Activated gamma-delta T cell (primary cell): ENCODE results near the gene NDUFS6.
A peak's percentile ranks its signal among the peaks of the same experiment; 100 is the strongest.
"Not testable (repeated sequence)": the region's sequence is repeated elsewhere in the genome, so short reads cannot be mapped to it uniquely, and the experiment has no call there.

ENCODE experiments used
- DNase-seq: peaks from one replicate; lab custom pipeline; 2025; lab: John Stamatoyannopoulos, UW

The NDUFS6 gene

DNA sequence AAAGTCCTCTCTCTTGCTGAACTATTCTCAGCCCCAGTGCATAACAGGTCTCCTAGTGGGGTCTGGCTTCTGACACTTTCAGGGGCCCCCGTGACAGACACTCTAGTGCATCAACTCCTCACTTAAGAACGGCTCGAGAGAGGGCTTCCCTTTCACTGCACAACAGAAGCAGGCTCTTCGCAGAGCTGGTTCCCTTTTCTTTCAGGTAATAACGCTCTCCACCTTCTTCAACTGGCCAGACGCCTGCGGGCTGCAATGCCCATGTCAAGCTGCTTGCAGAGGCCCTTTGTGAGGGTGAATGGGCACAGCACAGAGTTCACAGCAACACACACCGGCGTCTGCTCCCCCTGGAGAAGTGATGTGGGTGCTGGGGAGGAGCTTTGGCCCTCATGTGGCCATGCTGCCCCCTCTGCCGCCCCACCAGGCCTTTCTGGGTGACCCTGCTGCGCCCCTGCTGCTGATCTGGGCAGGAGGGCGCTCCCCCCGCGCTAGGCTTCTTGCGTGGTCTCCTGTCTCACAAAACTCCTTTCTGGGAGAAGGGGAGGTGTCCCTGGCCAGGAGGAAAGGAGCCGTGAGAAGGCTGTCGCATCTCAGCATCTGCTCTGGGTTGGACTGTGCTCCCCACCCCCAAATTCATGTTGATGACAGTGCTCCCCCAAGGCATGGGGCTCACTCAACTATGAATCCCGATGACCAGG is 4.0 kb upstream of the NDUFS6 start:
- no peak for DNase-seq

DNA sequence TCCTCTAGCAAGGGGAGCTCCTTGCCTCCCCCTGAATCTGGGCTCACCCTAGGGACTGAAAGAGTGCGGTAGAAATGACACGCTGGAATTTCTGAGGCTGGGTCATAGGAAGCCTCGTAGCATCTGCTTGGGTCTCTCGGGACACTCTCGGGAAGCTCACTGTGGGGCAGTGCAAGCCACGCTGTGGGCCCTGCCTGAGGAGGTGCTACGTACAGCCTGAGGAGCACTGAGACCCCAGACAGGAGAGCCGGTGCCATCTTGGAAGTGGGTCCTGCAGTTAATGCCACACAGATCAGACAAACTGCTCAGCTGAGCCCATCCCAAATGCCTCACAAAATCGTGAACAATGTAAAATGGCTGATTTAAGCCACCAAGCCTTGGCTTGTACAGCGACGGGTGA is 3.4 kb upstream of the NDUFS6 start:
- DNase-seq, result no peak

DNA sequence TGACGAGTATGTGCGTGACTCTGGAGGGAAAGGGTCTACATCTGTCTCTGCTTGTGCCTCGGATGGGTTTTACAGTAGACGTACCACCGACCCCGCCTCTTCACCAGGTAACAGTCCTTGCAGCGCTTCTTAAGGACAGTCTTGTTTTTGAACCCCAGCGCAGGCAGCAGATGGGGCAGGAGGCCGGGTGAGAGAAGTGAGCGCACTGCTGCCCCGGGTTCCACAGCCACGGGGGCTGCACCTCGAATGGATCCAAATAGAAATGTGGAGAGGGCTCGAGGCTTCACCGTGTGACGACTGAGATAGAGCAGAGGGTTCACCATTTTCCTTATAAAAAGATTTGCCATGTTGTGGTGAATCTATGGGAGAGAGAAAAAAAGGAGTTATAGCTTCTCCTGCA is 2.6 kb upstream of the NDUFS6 start:
- DNase-seq, result not testable (repeated sequence)

DNA sequence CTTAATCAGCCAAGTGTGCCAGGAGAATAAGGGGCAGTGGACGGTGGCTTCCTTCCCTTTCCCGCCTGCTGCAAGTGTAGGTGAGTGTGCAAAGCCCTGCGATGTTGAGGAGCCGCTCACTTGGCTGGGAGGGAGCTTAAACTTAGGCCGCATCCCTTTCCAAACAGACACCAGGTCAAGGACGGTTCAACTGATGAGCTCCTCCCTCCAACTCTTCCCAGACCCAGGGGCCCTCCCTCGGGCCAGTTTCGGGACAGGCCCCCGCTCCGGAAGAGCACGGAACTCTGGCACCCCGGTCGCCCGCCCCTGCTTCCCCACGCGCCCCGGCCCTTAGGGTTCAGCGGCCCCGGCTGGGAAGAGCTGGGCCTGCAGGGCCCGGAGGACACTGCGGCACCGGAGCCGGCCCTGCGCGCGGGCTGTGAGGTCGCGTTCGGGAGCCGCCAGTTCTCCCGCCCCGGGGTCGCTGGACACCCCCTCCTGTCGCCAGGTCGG is 2.1 kb upstream of the NDUFS6 start:
- no peak for DNase-seq

DNA sequence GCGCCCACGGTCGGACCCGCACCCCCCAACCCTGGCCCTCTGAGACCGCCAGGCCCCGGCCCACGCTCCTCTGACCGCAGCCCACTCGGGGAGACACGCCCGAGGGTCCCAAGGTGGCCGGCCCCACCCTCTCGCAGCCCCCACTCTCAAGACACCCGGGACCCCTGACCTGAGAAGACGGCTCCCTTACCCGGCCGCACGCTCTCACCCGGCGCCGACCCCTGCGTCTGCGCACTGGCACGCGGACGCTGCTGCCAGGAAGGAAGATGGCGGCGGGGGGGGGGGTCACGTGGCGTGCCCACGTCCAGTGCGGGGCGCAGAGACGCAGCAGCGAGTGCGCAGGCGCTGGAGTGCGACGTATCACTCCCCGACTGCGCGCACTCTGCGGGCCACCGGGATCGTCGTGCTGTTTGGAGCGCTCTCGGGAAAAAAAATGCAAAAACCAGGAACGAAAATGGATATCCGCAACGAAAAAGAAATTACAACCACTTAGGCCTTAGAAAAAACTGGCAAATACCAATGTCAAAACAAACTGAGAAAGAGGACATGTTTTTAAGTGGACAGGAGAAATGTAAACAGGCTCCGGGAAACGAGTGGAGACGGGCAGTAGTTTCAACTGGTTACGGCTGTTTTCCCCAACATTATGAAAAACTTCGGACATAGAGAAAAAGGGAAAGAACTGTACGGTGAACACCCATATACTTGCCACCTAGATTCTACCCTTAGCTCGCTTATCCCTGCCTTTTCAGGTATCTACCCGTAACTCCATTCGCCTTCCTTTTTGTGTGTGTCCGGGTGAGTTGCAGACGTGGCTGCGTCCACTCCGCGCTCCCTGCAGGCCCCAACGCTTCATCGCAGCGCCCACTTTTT is 1.4 kb upstream of the NDUFS6 start, which contains the start of gene MRPL36:
Gene MRPL36 (minus strand): TSS at position 236 of the 870 bp plus-strand sequence. CDS start 902 bp downstream, outside the sequence.
- DNase-seq, result peak; percentile 89

DNA sequence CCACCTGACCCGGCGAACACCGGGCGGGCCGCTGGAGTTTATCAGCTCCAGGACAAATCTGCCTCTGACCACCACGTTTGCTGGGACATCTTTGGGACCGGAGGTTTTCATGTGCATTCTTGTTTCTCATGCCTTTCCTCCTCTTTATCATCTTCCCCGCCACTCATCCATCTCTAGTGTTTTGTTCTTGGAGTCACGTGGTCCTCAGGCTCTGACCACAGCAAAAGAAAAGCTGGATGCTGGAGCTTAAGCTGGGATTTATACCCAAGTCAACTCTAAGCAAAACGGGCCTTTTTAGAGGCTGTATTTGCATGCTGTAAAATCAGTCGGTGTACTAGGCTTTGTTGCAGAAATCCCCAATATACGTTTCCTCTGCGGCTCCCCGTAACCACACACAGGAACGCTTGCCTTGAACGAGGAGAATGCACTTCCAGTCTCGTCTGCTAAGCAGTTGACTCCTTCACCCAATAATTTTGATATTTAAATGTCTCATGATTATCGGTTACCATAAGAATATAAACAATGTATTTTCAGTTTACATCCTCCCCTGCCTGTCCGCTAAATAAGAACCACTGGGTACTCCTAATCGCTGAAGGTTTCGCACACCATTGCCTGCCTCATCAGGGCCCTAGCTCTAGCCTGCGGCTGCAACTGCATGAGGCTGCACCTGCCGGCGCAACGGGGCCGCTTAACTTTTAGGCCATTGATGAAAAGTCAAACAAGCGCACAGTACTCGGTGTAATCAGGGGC is 560 bp upstream of the NDUFS6 start:
- no peak for DNase-seq

DNA sequence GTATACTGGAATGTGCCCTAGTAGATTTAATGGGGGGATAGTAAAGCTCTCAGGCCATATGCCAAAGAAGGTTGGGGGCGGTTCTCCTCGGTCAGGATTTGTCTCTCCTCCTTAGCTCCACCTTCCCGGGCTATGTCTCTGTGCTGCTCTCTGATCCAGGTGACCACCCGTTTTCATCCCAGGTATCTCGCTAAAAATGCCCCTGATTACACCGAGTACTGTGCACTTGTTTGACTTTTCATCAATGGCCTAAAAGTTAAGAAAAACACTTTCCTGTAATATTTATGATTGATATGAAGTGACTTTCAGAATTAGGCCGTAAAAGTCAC is 724 bp downstream of the NDUFS6 start:
- DNase-seq, result no peak

DNA sequence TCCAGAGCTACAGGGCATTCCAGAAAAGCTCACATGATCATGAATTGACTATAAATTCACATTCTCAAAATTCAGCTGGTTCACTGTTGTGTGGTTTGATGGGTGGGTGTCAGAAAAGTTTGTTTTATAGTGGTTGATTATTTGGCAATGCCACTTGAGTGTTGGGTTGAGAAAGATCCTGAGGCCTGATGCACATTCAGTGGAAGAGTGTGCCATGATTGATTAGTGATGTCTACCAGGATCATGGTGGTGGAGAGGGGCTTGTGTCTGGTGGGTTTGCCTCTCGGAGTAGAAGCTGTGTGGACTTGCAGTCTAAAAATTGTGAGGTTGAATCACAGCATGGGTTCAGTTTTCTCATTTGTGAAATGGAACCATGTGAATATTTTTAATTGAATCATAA is 2.0 kb downstream of the NDUFS6 start:
- DNase-seq, result no peak

DNA sequence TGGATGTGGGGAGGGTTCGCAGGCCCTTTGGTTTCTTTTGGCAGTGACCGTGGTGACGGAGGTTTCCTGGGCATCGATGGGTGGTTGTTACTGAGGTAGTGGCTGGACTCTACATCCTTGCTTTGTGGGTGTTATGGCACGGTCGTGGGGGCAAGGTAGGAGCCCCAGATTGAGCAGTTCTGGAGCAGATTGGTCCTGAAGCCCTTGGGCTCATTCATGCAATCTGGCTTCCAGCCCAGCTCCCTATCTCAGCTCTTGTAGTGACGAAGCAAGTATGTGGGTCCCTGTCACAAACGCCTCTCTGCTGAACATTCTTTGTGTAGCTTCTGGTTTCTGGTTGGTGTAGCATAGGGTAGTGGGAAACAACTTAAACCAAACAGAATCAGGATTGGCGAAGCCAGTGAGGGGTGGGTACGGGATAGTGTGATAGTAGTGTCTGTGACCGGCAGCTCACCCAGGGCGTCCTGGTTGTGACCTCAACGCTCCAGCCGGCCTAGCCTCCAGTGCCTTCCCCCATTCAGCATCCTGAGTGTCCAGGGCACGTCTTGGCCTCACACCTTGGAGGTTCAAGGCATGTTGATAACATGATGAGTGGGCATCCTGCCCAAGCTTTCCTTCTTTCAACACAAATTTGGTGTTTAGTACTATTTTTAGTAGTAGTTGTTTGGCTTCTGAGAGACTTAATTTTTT is 2.9 kb downstream of the NDUFS6 start:
- no peak for DNase-seq

DNA sequence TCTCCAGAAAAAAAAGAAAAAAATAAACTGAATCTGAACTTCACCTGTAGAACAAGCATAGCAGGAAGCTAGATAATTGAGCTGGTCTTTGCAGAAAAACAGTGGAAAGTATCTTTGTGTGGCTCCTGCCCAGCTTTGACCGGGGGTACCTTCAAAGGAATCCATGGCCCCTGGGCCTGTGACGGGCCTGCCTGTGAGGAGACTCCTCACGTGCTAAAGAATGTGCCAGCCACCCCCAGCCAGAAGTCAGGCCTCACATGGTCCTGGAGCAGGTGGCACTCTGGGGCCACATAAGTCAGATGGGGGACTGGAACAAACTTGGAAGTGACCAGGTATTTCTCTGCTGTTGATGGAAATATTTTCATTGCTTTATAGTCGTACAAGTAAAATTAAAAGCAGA is 4.1 kb downstream of the NDUFS6 start:
- no peak for DNase-seq

DNA sequence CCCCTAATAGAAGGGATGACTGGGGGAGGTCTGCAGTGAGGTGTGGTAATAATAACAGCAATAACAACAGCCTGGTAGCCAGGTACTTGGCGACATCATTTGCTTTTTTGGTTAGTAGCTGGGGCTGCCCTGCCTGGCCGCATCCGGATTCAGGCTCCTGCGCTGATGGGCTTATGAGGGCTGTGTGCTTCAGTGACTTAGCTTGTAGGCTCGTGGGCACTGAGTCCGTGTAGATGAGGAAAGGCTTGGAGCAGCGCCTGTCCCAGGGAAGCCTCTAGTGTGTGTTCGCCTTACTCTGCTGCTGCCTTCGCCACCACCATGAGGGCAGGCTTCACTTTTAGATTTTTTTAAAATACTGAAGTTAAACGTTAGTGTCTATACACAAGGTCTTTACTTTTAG is 4.5 kb downstream of the NDUFS6 start:
- no peak for DNase-seq

DNA sequence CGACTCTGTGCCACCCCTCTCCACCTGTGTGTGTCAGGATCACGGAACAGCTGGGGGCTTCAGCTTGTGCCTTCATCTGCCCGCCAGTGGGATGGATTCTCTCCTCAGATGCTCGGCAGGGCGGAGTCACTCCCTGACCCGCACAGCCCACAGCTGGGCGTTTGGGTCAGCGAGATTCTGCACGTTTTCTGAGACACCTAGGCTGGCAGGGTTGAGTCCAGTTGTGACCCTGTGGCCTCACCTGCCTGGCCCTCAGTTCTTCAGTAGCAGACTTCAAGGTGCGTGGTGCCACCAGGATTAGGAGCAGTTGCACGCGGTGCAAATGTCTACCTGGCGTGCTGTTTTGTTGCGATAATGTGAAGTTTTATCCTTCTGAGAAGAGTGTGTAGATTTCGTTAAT is 5.0 kb downstream of the NDUFS6 start:
- no peak for DNase-seq

DNA sequence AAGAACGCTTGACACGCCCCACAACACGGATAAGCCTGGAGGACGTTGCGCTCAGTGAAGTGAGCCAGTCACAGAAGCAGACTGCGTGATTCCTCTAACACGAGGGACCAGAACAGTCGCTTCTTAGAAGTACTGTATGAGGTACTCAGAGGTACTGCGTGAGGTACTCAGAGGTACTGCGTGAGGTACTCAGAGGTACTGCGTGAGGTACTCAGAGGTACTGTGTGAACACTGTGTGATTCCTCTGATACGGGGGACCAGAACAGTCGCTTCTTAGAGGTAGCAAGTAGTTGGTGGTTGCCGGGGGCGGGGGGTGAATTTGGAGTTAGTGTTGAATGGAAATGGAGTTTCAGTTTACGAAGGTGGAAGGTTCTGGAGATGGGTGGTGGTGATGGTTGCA is 5.8 kb downstream of the NDUFS6 start:
- DNase-seq, result no peak

DNA sequence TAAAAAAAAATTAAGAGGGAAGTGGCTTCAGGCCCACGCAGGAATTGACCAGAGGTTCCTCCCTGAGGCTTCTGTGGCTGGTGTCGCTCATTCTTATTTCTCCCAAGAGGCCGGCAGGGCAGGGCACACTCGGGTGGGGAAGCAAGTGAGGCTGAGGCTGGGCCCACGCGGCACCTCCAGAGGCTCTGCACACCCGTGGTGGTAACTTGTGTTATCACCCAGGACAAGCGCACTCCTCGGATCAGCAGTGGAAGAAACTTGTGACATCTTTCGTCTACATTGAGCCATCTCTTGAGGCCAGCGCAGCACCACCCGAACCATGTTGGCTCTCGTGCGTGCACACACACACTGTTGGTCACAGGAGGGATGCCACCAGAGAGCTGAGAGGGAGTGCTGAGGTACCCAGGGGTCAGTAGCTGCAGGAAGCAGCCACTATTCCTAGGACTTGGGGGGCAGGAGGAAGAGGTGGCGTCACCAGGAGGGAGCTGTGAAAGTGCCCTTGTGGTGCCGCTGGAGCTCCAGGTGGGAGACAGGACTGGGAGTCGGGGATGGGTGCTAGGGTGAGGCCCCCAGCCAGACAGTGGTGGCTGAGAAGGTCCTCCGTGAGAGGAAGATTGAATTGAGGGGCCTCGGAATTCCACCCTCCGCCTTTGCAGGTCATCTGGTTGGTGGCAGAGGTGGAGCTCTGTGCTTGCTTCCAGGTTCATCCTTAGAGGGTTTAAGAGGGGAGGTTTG is 6.4 kb downstream of the NDUFS6 start:
- DNase-seq, result no peak

DNA sequence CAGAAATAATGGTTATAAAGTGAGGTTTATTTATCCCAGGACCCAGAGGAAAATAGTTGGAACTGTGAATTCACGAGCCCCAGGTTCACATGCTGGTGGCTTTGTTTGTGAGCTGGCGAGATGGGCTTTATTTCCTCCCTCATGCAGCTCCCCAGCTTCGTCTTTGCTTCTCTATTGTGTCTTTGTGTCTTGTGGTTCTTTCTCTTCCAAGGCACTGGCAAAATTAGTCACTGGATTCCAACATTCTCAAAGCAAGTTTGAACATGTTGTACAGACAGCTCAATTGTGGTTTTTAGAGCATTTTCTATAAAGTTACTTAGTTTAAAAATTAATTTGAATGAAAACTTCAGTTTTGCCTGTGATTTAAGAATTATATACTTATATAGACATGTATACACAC is 7.2 kb downstream of the NDUFS6 start:
- no peak for DNase-seq

DNA sequence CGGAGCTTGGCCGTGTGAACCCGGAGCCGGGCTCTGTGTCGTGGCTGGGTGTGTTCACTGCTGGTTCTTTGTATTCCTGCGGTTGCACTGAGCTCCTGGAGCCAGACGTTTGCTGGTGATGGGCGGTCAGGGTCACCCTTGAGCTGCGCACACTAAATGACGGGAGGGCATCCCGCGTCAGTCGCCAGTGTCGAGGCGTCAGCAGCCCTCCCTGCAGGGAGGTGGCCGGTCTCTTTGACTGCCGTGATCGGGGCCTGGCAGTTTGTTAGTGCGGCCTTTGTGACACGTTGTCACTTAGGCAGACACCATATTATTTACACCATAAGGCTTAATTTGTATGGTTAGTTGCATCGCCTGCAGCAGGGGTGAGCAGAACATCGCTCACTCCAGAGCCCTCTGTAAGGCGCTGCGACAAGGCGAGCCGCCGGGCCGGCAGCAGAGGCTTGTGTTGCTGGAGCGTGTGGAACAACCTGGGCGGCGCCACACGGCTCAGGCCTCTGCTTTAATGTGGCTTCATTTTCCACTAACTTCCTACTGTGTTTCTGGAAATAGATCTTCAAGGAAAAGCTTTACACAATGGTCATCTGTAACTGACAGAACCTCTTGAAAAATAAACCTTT is 8.3 kb downstream of the NDUFS6 start:
- DNase-seq, result no peak

DNA sequence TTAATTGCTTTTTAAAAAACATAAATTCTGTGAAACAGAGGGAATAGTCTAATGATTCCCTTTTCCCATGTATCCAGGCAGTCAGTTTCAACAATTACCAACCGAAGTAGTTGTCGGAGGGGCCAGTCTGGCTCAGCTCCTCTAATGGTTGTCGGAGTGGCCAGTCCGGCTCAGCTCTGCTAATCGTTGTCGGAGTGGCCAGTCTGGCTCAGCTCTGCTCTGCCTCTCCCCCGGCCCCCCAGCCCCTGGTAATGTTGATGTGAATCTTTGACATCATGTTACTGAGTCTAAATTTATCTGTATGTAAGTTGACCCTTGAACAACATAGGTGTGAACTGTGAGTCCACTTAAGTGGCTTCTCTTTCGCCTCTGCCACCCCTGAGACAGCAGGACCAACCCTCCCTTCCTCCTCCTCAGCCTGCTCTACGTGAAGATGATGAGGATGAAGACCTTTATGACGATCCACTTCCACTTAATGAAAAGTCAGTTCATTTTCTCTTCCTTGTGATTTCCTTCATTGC is 9.4 kb downstream of the NDUFS6 start:
- no peak for DNase-seq

DNA sequence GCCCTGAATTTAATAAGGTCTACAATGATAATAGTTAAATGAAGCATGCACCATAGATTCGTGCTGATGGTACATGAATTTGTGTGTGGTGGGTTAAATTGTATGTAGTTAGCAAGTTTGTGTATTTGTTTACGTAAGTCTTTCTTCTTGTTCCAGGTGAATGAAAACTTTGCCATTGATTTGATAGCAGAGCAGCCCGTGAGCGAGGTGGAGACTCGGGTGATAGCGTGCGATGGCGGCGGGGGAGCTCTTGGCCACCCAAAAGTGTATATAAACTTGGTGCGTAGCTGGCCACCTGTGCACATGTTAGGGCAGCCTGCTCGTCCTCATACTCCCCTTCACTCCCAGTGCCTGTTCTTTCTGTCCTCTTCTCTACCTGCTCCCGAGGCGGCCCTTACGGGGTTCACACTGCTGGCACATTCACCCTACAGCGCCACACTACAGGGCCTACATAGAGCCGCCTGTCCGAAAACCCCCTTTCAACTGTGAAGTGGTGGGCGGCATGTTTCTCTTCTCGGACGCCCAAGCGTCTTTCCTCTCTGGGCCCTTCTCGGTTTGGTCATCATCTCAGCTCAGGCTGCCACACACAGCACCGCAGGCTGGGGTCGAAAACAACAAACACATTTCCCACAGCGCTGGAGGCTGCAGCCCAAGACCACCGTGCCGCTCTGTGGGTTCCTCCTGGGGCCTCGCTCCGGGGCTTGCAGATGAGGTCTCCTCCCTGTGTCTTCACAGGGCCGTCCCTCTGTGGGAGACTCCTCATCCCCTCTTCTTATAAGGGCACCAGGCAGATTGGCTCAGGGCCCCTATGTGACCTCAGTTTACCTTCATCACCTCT is 13.2 kb downstream of the NDUFS6 start:
- no peak for DNase-seq

DNA sequence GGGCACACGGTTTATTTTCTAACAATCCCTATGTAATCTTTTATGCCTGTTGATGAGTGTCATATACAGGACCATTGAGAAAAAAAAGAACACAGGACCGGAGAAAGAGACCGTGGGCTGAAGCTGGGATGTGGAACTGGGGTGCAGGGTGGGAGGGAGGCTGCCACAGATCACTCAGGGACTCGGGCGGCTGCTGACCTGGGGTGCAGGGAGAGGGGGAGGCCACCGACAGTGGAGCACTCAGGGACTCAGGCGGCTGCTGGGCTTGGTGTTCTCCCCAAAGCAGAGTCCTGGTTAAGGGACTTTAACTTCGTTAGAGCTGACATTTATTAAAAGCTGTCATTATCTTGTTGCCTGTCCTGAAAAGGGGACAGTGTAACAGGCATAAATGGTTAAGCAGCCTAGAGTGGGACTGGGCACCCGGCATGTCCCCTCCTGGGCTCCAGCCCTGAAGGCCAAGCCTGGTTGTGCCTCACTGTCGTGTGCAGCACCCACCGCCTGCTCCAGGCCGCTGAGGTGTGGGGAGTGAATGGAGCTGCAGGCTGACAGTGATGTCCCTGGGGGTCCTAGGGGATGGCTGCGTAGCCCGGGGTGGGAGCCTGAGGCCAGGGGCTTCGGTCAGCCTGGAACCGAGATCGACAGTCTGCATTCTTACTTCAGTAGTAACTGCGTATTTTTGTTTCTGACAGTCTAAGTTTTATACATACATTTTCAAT is 14.0 kb downstream of the NDUFS6 start:
- no peak for DNase-seq
